Activated CD4-positive, alpha-beta T cell treated with anti-CD3 and anti-CD28 coated beads for 1 hour (primary cell): ENCODE measurements around the gene COL26A1.

Experiments used
- DNase-seq: peaks from one replicate; pipeline ENCODE4 v3.0.0-alpha.2; 2020

Gene COL26A1

GRCh38 chr7:101582971-101583370 lies 220.3 kb downstream of the COL26A1 start:
- no peak for DNase-seq

GRCh38 chr7:101586078-101586905 lies 223.6 kb downstream of the COL26A1 start:
- no peak for DNase-seq

DNA sequence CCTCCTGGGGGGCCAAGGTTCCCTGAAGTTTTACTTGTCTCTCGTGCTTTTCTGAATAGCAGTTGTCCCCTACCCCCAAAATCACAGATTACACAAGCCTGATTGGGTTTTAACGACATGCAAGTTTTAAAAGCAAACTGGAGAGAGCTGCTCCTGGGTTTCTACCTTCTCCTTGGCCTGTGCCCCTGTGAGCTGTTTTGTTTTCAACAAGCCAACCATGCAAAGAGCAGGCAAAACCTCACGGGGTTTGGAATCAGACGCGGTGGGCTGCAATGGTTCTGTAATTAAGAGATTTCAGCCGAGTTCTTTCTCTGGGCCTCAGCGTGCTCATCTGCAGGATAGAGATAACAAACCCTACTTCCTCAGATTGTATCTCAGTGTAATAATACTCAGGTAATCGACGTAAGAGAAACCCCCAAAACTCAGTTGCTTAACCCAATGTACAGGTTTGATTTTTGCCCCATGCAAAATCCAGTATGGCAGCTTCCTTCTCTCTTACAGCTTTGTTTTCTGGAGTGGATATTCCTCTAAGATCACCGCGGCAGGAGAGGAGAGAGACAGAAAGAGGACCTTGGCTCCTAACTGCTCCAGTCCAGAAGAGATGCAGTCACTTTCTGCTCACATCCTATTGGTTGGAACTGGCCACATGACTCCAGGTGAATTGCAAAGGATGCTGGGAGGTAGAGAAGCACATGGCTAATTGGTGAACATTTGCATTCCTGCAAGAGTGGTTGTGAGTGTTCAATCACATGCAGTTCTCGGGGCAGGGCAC lies 224.4 kb downstream of the COL26A1 start:
- DNase-seq, result no peak

DNA sequence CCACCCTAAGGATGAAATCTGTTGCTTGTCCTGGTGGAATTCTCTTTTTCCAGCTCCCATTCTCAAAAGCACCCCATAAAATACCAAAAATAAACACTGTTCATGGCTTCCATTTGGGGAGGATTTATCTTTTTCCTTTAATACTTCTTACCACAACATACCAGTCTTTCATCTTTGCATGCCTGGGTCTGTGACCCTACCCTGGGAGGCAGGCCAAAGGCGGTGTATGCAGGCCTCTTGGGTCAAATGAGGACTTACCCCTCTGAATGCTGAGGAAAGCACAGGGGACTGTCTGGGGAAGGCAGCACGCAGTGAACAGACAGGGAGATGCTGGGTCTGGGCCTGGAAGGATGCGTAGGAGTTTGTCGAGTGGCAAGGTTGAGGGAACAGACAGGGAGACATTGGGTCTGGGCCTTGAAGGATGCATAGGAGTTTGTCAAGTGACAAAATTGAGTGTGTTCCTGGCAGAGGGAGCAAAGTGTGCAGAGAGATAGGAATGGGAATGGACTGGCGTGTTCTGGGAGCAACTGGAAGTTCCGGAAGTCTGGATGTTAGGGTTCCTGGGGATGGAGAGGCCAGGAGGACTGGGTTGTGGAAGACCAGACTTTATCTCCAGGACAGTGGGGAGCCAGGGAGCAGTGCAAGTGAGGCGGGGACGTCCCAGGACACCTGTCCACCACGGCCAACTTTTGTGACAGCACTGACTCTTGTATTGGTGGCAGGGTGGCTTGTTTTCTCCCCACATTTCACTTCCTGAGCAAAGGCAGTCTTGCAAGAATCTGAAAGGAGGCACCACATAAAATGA lies 225.7 kb downstream of the COL26A1 start:
- no peak for DNase-seq

DNA sequence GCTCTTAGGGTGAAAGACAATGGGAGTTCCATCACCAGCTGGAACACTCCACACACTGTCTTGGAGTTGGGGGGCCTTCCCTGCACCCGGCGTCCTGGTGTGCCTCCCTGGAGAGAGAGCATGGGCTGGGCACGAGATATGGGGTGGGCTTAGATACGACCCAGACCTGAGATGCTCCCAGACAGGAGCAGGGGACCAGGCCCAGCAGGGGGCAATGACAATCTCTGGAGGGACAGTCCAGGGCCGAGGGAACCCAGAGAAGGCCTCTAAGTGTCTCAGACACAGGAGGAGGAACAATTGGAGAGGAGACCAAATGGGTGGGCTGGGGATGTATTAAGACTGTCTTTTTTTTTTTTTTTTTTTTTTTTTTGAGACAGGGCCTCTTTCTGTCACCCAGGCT lies 226.4 kb downstream of the COL26A1 start:
- no peak for DNase-seq

DNA sequence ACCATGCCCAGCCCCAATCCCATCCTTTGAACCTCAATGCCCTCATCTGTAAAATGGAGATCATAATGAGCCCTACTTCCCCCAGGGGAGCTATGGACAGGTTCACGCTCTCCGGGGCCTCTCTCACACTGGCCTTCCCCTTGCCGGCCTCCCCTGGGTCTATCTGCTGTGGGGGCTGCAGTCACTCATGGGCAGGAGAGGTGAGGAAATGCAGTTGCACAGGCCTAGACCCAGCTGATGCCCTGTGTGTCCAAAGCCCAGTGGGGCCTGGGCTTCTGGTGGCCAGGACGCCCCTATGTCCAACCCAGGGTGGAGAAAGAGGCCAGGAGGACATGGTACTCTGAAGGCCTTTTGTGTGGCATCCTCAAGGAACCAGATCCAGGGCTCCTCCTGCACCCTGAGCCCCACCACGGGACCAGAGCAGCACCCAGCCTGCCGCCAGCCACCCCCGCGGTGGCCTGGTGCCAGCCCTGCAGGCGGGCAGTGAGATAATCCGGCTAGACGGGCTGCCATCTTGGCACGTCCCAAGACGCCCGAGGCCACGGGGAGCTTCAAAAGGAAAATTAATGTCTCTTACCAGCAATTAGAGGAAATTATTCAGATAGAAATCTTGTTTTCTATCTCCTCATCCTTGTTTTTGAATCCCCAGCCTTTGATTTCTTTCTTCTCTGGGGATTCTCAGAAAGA lies 227.4 kb downstream of the COL26A1 start:
- no peak for DNase-seq

DNA sequence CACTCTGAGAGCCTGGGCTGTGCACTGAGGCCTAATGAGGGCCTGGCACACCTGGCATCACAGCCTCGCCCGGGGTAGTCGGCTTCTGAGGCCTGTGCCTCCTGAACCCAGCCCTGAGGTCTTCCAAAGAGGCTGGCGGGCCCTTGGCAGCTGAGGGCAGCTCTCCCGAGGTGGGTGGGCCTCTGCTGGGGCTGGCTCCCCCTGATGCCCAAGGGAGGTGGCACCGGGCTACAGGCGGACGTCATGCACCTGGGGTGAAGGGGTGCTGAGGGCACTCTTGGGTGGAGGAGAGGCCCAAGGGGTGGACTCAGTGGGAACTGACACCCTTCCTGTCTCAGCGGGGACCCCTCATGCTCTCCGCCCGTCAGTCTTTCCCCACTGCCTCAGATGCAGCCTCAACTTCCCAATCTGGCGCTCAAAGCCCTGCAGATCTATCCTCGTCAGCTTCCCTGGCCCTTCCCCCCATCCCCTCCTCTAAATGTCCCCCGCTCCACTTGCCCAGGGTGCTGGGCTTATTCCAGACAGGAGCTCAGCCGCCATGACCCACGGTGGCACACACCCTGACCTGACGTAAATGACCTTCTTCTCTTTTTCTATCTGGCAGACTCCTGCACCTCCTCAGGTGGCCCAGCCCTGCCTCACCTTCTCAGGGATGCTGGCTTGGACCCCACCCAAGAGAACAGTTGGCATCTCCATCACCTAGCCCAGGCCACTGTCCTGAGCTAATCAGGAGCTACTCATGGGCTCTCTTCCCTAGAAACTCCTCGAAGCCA lies 228.2 kb downstream of the COL26A1 start:
- no peak for DNase-seq

DNA sequence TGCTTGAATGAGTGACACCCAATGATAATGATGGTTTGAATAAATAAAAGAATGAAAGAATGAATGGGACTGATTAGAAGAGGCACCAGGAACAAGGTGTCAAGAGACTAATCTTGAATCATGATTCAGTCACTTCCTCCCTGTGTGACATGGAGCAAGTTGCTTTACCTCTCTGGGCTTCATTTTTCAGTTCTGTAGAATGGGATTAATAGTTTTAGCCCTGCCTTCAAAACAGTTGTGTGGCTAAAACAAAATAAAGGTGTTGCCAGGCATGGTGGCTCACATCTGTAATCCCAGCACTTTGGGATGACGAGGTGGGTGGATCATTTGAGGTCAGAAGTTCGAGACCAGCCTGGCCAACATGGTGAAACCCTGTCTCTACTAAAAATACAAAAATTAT lies 228.8 kb downstream of the COL26A1 start:
- no peak for DNase-seq

DNA sequence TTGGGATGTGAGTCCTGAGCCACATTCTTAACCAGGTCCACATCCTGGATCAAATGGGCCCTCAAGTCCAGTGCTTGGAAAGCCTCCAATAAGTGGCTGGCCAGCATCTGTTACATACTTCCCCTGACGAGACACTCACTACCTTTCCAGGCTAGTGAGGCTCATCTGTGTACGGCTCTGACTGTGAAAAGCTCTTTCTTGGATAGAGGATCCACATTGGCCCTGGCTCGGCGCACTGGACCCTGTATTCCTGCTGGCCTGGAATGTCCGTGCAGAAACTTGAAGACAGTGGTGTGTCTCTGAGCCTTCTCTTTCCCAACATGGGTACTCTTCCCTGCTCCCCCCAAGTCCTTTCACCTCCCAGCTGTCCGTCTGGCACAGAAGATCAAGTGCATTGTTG lies 230.9 kb downstream of the COL26A1 start:
- DNase-seq, result no peak

DNA sequence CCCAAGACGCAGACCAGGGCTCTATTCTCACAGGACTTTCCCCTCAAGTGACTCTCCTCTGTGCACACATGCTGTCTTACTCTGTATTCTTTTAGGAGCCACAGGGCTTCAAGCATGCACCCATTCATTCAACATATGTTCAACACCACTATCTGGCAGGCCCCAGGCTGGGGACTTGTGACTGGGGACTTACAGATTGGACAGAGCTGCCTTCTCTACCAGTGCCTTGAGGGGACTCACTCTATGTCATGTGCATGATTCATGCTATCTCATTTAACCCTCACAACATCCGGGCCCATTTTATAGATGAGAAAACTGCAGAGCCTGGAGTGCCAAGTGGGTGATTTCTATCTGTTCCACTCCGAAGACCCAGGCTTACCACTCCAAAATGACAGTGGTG lies 232.1 kb downstream of the COL26A1 start:
- DNase-seq, result no peak

- no peak for DNase-seq
Measured at GRCh38 chr7:101595246-101595645, 232.6 kb downstream of the COL26A1 start.

- DNase-seq, result no peak
Measured at GRCh38 chr7:101595766-101596537, 233.3 kb downstream of the COL26A1 start.

- no peak for DNase-seq
Measured at GRCh38 chr7:101596898-101597297, 234.2 kb downstream of the COL26A1 start.

GRCh38 chr7:101597941-101598340 lies 235.3 kb downstream of the COL26A1 start:
- DNase-seq, result no peak

DNA sequence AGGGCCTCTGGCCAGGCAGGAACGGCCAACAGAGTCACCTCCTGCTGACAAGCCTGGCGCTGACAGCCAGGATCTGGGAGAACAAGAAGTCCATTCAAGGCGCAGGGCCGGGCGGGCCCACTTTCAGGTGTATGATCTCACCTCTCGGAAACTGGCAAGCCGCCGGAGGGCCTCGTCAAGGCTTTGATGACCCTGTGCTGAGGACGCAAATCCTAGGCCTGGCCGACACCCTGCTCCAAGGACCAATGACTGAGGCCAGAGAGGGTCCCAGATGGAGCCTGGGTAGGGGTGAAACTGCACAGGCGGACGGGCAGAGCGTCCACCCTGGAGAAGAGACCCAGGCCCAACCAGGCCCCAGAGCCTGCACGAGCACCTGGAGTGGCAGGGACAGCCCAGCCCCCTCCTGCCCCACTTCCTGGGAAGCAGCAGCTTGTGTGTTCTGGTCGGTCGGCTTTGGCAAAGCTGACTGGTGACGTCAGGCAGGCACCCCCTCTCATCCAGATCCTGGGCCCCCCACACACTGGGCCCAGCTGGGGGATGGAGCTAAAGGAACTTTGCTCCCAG lies 235.8 kb downstream of the COL26A1 start:
- DNase-seq, result no peak

GRCh38 chr7:101598986-101599771 lies 236.5 kb downstream of the COL26A1 start:
- no peak for DNase-seq

DNA sequence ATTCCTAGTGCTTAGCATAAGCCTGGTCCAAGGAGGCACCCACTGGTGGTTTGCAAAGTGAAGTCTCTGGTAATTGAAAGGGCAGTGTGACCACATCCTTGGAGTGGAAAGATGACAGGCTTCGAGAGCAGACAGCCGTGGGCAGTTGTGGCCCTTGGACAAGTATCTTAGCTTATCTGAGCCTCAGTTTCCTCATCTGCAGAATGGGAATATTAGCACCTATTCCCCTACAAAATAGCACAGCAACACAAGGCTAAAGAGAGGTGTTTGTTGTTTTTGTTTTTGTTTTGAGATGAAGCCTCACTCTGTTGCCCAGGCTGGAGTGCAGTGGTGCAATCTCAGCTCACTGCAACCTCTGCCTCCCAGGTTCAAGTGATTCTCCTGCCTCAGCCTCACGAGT lies 237.1 kb downstream of the COL26A1 start:
- DNase-seq, result no peak

DNA sequence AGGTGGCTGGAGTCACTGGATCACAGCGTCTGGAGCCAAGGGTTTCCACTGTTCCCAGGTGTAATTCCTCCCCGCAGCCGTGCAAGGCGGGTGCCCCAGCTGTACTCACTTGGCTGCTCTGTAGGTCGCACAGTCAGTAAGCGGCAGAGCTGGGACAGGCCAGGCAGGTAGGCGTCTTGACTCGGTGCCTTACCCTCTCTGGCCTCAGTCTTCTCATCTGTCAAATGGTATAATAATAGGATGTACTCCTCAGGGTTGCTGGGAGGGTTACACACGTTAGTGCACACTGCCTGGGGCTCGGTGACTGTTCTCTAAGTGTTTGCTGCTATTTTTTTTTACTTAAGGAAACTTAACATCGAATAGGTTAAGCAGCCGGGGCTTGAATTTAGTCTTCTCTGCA lies 239.4 kb downstream of the COL26A1 start:
- DNase-seq, result no peak

DNA sequence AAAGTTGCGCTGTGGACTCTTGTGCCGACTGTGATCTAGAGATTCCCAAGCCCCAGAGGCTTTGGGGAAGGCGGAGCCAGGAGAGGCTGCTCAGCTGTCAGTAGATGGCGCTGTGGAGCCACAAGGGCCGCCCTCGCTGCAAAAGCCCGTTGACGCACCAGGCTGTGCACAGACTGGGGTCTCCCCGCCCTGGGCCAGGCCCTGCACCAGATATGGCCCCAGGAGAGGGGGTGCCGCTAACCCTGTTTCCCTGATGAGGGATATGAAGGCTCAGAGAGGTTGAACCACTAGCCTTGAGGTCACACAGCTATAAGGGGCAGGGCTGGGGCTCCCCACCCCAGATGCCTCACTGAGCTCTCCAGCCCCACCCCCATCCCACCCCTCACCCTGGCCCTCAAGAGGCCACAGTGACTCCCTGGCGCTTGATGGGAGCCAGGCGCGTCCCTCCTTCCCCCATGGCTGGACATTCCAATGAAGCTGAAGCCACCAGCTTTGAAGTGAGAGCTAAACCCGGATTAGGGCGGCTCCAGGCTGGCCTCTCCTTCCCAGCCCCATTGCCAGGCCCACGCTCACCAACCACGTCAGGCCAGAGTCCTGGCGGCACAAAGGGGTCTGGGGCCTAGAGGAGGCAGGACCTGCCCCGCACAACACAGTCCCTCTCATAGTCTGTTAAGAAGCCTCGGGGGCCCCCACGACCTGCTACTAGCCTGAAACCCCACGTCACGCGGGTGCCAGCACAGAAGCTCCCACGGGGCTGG lies 240.0 kb downstream of the COL26A1 start:
- DNase-seq, result peak; percentile 45
